Measurements from ENCODE around the gene ATP5ME.

The ATP5ME gene

GRCh38 chr4:666822-667544 is 7.1 kb downstream of the ATP5ME start:
- DNase-seq, result no peak

DNA sequence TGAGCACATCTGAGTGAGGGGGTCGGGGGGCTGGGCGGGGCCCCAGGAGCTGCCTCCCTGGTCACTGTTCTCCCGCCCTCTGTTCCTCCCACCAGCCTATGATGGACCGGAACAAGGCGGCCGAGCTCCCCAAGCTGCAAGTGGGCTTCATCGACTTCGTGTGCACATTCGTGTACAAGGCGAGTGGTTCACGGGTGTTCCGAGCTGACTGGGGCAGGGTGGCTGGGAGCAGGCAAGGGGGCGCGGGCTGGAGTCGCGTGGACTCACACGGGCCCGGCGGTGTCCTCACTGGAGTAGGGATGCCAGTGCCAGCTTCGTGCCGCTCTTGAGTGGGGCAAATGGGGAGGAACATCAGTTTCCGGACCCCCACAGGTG is 7.7 kb downstream of the ATP5ME start:
- DNase-seq, result no peak

GRCh38 chr4:665751-666435 is 8.2 kb downstream of the ATP5ME start:
- DNase-seq, result no peak

- DNase-seq, result no peak
These were observed 8.7 kb downstream of the ATP5ME start for GRCh38 chr4:665381-665750.

- DNase-seq, result no peak
These were observed 9.3 kb downstream of the ATP5ME start for GRCh38 chr4:664713-665231.

DNA sequence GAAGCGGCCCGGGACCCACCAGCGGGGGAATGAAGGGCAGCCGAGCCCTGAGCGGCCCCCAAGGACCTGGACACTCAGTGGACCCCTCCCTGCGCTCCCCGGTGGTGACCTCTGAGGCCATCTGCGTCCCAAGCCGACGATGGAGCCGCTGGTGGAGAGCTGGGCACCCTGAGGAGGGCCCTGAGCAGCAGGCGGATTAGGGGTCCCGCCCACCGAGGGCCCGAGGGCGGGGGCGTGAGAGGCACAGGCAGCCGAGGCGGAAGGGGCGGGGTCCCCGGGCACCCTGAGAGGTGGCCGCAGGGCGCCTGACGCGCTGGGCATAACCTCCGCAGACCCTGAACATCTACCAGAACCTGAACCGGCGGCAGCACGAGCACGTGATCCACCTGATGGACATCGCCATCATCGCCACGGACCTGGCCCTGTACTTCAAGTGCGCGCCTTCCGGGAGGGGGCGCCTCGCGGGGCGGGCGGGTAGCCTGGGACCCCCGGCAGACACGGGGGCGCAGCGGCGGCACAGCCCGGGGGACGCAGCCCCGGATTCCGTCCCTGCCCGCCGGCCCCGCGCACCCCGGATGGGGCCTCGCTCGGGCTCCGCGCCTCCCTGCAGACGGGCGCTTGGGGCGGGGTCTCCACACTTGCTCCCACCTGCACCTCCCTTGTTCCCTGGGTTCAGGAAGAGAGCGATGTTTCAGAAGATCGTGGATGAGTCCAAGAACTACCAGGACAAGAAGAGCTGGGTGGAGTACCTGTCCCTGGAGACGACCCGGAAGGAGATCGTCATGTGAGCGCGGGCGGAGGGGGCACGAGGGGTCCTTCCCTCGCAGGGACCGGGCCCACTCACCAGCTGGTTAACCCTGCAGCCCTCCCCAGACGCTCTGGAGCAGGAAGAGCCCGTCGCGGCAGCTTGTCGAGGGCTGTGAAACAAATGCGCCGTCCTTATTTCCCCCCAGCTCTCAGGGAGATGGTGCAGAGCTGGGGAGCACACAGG is 10.3 kb downstream of the ATP5ME start:
- no peak for DNase-seq

DNA sequence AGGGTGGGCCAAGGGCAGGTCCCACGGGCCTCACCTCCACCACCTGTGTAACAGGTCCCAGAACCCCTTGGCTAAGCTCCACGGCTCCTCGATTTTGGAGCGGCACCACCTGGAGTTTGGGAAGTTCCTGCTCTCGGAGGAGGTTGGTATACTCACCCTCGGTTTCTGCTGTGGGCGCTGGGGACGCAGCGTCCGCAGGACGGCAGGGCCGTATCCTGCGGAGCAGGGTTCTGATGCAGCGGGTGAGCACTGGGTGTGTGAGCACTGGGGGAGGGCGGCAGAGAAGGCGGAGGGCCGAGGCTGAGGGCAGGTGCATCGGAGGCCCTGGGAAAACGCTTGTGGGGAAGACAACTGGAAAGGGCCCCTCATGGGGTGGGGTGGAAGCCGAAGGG is 11.0 kb downstream of the ATP5ME start:
- DNase-seq, result no peak

DNA sequence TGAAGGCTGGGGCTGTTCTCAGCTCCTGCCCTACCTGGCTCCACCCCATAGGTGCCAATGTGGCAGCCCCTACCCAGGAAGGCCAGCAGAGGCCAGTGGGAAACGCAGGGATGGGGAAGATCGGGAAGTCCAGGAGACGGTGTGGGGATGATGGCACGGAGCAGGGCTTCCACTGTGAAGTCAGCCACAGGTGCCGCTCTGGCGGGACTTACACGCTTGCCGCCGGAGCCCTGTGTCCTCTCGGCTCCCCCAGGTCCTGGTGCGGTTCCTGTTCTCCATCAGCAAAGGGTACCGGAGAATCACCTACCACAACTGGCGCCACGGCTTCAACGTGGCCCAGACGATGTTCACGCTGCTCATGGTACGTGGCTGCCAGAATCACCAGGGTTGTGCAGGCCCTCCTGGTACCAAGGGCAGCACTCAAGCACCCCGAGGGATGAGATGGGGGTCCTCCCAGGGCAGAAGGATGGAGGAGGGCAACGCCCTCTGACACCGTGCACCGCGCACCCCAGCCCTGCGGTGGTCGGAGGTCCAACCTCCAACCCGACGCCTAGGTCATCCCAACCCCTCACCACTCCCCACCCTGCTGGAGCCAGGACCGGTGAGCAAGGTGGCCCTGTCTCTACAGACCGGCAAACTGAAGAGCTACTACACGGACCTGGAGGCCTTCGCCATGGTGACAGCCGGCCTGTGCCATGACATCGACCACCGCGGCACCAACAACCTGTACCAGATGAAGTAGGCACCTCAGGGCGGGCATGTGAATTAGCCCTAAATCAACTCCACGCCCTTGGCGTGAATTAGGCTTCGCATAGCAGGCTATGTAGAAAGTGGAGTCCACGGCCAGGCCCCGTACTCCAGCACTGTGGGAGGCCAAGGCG is 12.0 kb downstream of the ATP5ME start:
- no peak for DNase-seq

GRCh38 chr4:661231-661630 is 12.8 kb downstream of the ATP5ME start:
- DNase-seq, result no peak

DNA sequence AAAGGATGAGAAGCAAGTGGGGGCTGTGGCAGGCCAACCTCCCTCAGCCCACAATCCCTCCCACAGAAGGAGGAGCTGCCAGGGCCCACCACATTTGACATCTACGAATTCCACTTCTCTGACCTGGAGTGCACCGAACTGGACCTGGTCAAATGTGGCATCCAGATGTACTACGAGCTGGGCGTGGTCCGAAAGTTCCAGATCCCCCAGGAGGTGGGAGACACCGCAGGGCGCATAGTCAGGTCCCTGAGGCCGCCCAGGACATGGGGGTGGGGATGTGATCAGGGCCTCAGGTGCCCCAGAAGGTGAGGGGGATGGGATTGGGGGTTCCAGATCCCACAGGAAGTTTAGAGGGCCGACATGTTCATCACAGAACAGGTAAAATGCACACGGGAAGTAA is 13.7 kb downstream of the ATP5ME start:
- no peak for DNase-seq

DNA sequence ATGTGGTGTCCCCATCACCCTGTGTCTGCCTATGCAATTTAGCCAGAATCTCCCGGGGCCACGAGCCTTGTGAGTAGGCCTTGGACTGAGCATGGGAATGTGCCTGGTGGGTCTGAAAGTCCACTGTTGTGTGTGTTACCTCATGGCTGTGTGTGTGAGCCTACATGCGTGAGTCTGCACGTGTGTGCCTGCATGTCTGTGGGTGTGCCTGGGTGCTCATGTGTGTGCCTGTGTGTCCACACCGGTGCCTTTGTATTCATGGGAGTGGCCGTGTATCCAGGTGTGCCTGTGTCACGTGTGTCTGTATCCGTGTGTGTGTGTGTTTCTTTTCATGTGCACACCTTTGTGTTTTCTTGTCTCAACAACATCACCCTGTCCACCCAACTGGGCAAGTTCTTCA is 14.2 kb downstream of the ATP5ME start:
- no peak for DNase-seq

- no peak for DNase-seq
These were observed 15.1 kb downstream of the ATP5ME start for GRCh38 chr4:658681-659667.

DNA sequence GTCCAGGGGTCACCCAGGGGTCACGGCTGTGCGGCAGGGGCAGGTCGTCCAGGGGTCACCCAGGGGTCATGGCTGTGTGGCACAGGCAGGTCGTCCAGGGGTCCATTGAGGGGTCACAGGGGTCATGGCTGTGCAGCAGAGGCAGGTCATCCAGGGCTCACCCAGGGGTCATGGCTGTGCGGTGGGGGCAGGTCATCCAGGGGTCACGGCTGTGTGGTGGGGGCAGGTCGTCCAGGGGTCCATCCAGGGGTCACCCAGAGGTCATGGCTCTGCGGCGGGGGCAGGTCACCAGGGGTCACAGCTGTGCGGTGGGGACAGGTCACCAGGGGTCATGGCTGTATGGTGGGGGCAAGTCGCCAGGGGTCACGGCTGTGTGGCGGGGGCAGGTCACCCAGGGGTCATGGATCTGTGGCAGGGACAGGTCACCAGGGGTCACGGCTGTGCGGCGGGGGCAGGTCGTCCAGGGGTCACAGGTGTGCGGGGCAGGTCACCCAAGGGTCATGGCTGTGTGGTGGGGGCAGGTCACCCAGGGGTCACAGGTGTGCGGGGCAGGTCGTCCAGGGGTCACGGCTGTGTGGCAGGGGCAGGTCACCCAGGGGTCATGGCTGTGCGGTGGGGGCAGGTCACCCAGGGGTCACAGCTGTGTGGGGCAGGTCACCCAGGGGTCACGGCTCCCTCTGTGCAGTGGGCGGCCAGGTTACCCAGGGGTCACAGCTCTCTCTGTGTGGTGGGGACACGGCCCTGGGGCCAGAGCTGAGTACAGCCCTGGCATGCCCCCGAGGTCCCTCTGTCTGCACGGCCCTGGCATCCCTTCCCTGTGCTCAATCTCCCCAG is 16.0 kb downstream of the ATP5ME start:
- no peak for DNase-seq

DNA sequence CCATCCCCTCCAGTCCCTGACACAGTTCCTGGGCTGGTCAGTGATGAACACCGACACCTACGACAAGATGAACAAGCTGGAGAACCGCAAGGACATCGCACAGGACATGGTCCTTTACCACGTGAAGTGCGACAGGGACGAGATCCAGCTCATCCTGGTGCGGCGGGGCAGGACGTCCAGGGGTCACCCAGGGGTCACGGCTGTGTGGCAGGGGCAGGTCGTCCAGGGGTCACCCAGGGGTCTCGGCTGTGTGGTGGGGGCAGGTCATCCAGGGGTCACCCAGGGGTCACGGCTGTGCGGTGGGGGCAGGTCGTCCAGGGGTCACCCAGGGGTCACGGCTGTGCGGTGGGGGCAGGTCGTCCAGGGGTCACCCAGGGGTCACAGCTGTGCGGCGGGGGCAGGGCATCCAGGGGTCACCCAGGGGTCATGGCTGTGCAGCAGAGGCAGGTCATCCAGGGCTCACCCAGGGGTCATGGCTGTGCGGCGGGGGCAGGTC is 16.7 kb downstream of the ATP5ME start:
- DNase-seq, result no peak

GRCh38 chr4:656436-657337 is 17.4 kb downstream of the ATP5ME start:
- DNase-seq, result no peak

GRCh38 chr4:655464-656151 is 18.5 kb downstream of the ATP5ME start:
- no peak for DNase-seq

DNA sequence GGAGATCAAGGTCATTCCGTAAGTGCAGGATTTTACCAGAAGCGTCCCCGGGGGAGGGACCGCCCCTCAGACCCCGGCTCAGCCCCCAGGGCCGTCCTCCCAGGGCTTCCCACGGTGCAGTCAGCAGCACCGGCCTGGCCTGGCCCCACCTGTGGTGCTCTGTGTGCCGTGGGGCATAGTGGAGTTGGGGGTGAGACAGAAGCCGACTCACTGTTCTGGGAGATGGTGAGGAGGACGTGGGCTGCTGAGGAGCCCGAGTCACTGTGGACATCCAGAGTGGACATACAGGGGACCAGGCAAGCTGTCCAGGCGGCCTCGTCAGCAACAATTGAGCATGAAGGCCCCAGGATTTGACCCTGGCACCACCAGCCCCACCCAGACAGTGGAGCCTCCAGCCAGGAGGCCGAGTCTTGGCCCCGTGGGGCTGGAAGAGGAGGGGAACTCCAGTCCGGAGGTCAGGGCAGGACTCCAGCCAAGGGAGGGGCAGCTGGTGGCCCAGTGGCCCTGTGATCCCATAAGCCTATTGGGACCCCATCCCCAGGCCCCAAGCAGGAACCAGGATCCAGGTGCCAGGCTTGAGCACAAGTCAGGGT is 19.1 kb downstream of the ATP5ME start:
- no peak for DNase-seq

- DNase-seq, result no peak
These were observed 19.6 kb downstream of the ATP5ME start for GRCh38 chr4:654503-654845.
